ACHN (cell line): ENCODE results near the gene LMOD1.
"Not testable (repeated sequence)": the region's sequence is repeated elsewhere in the genome, so short reads cannot be mapped to it uniquely, and the experiment has no call there.

Experiments used
- DNase-seq: peaks from one replicate; pipeline ENCODE4 v3.0.0-alpha.2; 2015
- in situ Hi-C: cut with HindIII; loops from 2 replicates; pipeline ENCODE4 v1.10.0; 2017; ENCODE audit warnings: low sequenced_read_pairs, low pct_ligation_motif_present, low pct_unique_long_range_greater_than_20kb

LMOD1 gene

GRCh38 chr1:201946224-201946908, at the start of gene LMOD1:
Gene LMOD1 (minus strand): TSS chr1:201946548. CDS start chr1:201946340, 208 bp downstream.
- DNase-seq, result peak; percentile 85
- in situ Hi-C loops, result no loop called here

GRCh38 chr1:201990427-201990826, 44.1 kb upstream of the LMOD1 start:
- no peak for DNase-seq

GRCh38 chr1:201989354-201990128, 43.2 kb upstream of the LMOD1 start:
- DNase-seq, result no peak
- in situ Hi-C loops, result no loop called here

More at GRCh38 chr1:201990427-201990826, 44.1 kb upstream of the LMOD1 start:
- in situ Hi-C loops, result no loop called here

- in situ Hi-C loops, result no loop called here
- DNase-seq, result no peak
Measured at GRCh38 chr1:201988601-201989000, 42.3 kb upstream of the LMOD1 start.

DNA sequence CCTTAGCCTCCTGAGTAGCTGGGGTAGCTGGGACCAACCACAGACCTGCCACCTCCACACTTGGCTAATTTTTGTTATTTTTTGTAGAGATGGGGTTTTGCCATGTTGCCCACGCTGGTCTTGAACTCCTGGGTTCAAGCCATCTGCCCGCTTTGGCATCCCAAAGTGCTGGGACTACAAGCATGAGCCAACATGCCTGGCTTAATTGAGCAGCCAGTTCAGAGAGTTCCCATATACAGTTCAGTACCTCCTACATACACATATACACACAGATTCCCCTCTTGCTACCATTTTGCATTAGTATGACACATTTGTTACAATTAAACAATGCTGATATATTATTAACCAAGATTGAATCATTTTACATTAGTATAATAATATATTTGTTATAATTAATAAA, 39.0 kb upstream of the LMOD1 start:
- in situ Hi-C loops, result no loop called here

GRCh38 chr1:201984446-201984845, 38.1 kb upstream of the LMOD1 start:
- in situ Hi-C loops, result no loop called here
- DNase-seq, result no peak

More for the DNA sequence above, 39.0 kb upstream of the LMOD1 start:
- DNase-seq, result no peak

GRCh38 chr1:201983380-201983805, 37.0 kb upstream of the LMOD1 start:
- no peak for DNase-seq
- in situ Hi-C loops, result no loop called here

- in situ Hi-C loops, result no loop called here
- peak; percentile 86 for DNase-seq
Measured at GRCh38 chr1:201982623-201983379, 36.5 kb upstream of the LMOD1 start, which contains the start of gene RNPEP. Gene RNPEP (plus strand): TSS chr1:201982648. CDS start chr1:201982667, 19 bp downstream.

GRCh38 chr1:201982082-201982622, 35.8 kb upstream of the LMOD1 start:
- no peak for DNase-seq
- in situ Hi-C loops, result no loop called here

DNA sequence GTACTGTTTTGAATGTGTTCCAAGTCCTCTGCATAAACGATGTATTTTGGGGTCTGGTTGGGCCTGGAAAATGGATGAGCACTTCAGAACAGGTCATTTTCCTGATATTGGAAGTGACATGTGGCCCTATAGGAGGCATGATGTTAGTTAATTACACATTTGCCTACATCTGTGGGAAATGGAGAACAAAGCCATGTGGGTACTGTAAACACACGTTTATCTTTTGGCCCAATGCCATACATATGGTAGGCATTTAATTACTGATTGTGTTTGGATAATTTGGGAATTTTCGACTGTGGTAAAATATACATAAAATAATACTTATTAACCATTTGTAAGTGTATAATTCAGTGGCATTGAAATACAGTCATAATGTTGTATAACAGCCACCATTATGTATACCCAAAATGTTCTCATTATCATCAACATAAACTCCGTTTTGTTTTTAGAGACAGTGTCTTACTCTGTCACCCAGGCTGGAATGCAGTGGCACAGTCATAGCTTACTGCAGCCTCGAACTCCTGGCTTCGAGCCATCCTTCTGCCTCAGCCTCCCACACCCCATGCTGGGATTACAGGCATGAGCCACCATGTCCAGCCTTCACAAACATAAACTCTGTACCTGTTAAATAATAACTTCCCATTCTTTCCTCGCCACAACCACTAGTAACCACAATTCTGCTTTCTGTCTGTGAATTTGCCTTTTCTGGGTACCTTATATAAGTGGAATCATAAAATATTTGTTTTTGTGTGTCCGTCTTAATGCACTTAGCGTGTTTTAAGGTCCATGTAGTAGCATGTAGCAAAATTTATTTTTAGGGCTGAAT, 24.2 kb upstream of the LMOD1 start:
- in situ Hi-C loops, result no loop called here
- DNase-seq, result peak; percentile 58

DNA sequence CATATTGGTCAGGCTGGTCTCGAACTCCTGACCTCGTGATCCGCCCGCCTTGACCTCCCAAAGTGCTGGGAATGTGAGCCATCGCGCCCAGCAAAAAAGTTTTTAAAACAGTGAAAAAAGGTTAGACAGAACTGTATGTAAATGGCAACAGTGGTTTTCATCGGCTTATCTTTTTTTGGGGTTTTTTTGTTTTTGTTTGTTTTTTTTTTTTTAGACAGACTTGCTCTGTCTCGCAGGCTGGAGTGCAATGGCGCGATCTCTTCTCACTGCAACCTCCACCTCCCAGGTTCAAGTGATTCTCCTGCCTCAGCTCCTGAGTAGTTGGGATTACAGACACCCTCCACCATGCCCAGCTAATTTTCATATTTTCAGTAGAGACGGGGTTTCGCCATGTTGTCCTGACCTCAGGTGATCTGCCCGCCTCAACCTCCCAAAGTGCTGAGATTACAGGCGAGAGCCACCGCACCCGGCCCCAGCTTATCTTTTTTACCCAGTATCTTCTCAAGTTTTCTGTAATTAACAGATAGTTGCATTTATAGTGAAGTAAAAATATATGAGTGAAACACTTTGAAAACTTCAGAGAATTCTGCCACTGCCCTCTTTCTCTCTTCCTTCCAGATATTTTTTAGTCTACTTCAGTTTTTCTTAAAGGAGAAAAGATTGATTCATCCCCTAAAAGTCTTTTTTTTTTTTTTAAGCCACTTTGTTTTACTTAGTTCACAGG, 22.0 kb upstream of the LMOD1 start:
- no peak for DNase-seq
- in situ Hi-C loops, result no loop called here

DNA sequence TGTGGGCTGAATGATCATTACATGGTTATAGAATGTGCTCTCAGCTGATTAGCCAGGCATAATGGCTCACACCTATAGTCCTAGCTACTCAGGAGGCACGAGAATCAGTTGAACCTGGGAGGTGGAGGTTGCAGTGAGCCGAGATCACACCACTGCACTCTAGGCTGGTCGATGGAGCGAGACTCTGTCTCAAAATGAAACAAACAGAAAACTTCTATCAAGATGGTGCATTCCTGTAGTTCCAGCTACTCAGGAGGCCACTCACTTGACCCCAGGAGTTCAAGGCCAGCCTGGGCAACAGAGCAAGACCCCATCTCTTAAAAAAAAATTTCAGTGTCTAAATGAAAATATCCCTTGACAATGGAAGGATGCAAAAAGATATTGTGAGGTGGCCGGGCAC, 19.8 kb upstream of the LMOD1 start:
- in situ Hi-C loops, result no loop called here
- peak; percentile 26 for DNase-seq

DNA sequence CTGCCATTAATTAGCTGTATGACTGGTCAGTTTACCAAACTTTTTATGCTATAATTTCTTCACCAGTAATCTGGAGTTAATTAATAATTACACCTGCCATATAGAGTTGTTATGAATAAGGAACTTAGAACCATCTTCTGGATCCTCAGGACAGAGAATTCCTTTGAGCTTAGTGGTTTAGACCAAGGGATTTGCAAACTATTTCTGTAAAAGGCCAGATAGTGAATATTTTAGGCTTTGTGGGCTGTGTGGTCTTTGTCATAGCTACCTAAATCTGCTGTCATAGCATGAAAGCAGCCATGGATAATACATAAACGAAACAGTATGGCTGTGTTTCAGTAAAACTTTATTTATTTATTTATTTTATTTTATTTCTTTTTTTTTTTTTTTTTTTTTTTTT, 17.9 kb upstream of the LMOD1 start:
- DNase-seq, result no peak
- in situ Hi-C loops, result no loop called here

DNA sequence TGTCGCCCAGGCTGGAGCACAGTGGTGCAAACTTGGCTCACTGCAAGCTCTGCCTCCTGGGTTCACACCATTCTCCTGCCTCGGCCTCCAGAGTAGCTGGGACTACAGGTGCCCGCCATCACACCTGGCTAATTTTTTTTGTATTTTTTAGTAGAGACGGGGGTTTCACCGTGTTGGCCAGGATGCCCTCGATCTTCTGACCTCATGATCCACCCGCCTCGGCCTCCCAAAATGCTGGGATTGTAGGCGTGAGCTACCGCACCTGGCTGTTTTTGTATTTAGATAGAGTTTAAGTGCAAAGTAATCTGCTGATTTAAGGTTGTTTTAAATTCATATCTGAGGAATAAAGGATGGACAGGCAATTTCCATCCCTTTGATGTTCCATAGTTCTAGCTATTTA, 16.0 kb upstream of the LMOD1 start:
- in situ Hi-C loops, result not testable (repeated sequence)

DNA sequence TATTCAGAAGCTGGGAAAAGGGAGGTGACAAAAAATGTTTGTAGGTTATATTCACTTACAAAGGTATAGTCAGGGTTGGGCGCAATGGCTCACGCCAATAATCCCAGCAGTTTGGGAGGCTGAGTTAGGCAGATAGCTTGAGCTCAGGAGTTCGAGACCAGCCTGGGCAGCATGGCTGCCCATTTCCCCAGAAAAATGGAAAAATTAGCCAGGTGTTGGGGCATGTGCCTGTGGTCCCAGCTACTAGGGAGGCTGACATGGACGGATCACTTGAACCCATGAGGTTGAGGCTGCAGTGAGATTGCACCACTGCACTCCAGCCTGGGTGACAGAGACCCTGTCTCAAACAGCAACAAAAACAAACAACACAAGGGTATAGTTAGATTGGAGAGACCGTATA, 12.0 kb upstream of the LMOD1 start:
- DNase-seq, result no peak
- in situ Hi-C loops, result no loop called here

More for the DNA sequence above, 16.0 kb upstream of the LMOD1 start:
- not testable (repeated sequence) for DNase-seq

- DNase-seq, result no peak
Measured at GRCh38 chr1:201955729-201956143, 9.4 kb upstream of the LMOD1 start.

GRCh38 chr1:201955009-201955728, 8.8 kb upstream of the LMOD1 start, which contains the start of gene TIMM17A:
Gene TIMM17A (plus strand): TSS chr1:201955503. CDS start chr1:201955527, 24 bp downstream.
- peak; percentile 99 for DNase-seq
- in situ Hi-C loops, result no loop called here

More at GRCh38 chr1:201955729-201956143, 9.4 kb upstream of the LMOD1 start:
- in situ Hi-C loops, result no loop called here
